ENCODE results near the gene KRT38. TPM values are rescaled to one million over a fixed set of nuclear protein-coding genes. Genes with fewer than 3 reads are reported as not detected.
"Not testable (repeated sequence)": the region's sequence is repeated elsewhere in the genome, so short reads cannot be mapped to it uniquely, and the experiment has no call there.

KRT38 gene
- total RNA-seq, 1 donor from 2014 or later: not detected

DNA sequence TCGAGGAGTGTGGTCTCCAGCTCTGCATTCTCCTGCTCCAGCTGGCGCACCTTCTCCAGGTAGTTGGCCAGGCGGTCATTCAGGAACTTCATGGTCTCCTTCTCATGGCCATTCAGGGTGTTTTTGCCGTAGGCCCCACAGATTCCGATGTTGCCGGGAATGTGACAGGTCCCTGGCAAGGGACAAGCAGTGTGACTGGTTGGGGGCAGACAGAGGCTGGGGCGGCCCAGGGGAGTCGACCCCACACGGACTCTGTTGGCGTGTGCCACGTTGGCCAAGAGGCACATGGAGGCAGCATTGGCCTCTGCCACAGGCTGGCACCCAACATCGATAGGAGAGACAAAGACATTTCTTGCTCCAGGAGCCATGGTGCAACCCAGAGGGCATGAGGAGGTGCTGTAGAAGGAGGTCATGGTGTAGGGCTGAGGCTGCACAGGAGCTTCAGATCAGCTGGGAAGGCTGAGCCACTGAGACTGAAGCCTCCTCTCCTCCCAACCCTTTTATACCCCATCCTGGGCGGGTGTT lies 16.6 kb downstream of the KRT38 start, which contains the start of gene KRT37:
KRT37 (minus strand) TSS at position 475 of the 525 bp plus-strand sequence; CDS start at position 413, 62 bp downstream.
- ATAC-seq (no peak), DNase-seq (ENCODE audit: low spot score) (no peak)

DNA sequence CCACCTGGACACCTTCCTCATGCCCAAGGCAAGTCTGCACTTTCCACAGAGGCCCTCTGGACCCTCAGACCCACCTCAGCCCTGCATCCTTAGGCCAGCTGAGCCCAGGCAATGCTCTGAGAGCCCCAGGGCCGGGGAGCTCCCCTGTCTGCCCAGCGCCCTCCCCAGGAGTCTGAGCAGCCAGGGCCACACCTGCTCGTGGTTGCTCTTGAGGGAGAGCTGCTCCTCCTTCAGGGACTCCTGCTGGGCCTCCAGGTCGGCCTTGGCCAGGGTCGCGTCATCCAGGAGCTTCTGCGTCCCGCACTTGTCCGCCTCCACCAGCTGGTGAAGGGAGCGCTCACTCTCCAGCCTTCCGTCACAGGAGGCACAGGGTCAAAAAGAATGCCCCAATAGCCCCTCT lies 18.2 kb downstream of the KRT38 start:
- not testable (repeated sequence) for ATAC-seq

GRCh38 chr17:41421617-41422016 lies 19.2 kb downstream of the KRT38 start:
- ATAC-seq: no peak
- no peak for DNase-seq (ENCODE audit: low spot score)

More for the DNA sequence above, 18.2 kb downstream of the KRT38 start:
- not testable (repeated sequence) for DNase-seq (ENCODE audit: low spot score)

- DNase-seq (ENCODE audit: low spot score) (no peak), ATAC-seq (no peak)
These were observed 19.7 kb downstream of the KRT38 start for GRCh38 chr17:41421116-41421515.

DNA sequence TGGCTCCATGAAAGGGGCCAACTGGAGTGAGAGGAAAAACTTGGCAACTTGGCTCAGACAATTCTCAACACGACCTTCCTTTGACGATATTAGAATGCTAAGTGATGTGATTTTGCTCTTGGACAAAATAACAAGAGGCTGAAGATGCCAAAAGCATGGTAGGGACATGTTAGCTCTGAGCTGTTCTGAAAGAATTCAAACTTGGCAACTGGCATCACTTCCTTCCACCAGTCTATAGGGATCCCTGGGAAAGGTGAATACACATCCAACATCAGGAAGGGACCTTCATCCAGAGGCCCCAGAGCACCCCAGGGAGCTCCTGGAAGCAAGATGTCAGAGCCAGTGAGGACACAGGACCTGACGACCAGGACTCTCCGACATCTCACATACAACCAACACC lies 20.6 kb downstream of the KRT38 start:
- no peak for ATAC-seq
- no peak for DNase-seq (ENCODE audit: low spot score)

GRCh38 chr17:41419716-41420115 lies 21.1 kb downstream of the KRT38 start:
- ATAC-seq (no peak), DNase-seq (ENCODE audit: low spot score) (no peak)

DNA sequence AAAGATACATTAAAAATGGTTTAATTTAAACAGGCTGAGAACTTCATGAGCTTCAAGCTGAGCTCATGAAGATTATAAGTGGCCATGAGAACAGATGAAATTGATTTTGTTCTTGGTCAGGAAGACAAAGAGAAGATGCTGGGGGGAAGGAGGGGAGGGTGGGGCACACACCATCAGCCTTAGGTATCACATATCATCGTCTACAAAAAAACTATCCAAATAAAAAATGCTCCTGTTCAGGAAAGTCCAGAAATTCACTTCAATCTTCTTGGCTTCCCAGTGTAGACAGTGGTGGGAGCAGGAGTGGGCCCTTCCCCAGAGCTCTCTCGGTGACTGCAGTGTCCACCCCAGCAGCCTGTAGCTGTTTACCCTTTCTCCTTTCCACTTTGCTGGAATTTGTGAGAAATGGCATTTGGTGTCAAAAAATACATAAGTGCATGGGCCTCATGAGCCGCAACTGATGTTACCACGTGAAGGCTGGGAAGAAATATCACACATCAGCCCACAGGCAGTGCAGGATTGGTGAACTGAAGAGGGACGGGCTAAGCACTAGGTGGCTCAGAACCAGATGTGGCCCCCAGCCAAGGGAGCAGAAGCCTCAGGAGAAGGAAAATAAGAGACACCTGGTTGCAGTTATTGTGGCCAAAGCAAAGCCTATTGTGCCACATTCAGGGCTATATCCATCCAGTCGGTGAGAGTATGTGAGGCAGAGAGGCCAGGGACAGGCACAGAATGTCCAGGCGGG lies 22.5 kb downstream of the KRT38 start:
- DNase-seq (ENCODE audit: low spot score): no peak
- no peak for ATAC-seq

DNA sequence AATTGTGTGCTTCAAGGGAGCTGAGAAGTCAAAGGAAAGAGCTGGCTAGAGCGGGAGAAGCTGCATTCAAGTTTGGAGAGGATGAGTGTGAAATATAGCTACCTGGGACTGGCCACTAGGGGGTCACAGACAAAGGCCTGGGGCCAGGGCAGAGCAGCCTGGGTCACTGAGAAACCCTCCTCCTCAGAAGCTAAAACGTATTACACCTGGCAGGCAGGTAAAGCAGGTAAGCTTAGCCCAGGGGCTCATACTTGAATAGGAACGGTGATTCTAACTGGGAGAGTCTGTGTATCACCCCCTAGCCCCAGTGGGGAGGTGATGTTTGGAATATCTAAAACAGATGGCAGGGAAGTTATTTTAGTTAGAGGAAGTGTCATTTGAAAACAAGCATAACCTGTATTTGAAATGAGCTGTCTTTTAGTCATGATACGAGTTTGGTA lies 23.2 kb downstream of the KRT38 start:
- no peak for ATAC-seq
- no peak for DNase-seq (ENCODE audit: low spot score)

- DNase-seq (ENCODE audit: low spot score) (no peak), ATAC-seq (no peak)
These were observed 23.7 kb downstream of the KRT38 start for GRCh38 chr17:41417127-41417526.

- ATAC-seq: no peak
These were observed 24.3 kb downstream of the KRT38 start for GRCh38 chr17:41416479-41416878.

GRCh38 chr17:41415833-41416335 lies 24.9 kb downstream of the KRT38 start:
- peak; percentile 89 for ATAC-seq
- peak; percentile 53 for DNase-seq (ENCODE audit: low spot score)

More at GRCh38 chr17:41416479-41416878, 24.3 kb downstream of the KRT38 start:
- no peak for DNase-seq (ENCODE audit: low spot score)

DNA sequence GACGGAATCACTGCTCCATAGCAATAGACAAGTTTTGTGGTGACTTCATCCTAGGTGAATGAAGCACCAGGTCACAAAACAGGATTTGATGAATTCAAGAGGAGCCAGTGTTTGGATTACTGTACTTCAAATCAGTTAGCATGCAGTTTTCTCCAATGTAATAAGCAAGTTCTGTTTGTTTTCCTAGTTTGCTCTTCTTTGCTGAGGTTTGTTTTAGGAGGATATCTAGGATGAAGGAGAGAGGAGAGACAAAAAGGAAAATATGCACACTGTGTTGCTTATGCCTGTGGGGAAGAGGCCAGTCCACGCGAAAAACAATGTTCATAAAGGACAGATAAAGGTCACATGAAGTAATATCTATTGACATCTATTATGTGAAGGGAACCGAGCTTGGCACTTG lies 25.4 kb downstream of the KRT38 start:
- ATAC-seq: peak; percentile 17
- DNase-seq (ENCODE audit: low spot score): no peak

- DNase-seq (ENCODE audit: low spot score) (no peak), ATAC-seq (no peak)
These were observed 26.8 kb downstream of the KRT38 start for GRCh38 chr17:41413982-41414381.

DNA sequence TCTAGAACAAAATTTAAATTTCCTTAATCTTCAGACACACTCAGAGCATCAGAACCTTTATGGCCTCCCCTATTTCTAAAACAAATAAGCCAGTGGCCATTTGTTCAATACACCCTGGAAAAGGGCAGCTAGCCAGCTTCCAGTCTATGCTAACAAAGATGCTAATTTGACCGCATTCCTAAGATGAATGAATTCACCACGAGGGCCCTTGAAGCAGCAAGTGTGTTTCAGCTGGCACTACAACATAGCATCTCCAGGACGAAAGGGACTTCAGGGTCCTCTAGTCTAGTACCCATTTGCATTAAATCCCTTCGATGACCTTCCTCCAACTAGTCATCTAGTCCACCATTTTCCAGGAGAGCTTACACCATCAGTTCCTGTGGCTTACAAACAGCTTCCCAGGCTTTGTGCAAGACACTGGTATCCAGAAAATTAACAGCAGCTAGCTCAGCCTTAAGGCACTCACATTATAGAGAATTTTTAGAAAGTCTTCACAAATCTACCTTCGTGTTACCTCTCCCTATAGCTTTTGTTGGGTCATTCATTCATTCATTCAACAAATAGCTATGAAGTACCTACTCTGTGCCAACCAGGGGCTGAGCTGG lies 27.3 kb downstream of the KRT38 start:
- no peak for DNase-seq (ENCODE audit: low spot score)
- no peak for ATAC-seq

GRCh38 chr17:41411072-41411840 lies 29.5 kb downstream of the KRT38 start:
- DNase-seq (ENCODE audit: low spot score) (no peak), ATAC-seq (no peak)

GRCh38 chr17:41407226-41407625 lies 33.6 kb downstream of the KRT38 start:
- no peak for ATAC-seq
- no peak for DNase-seq (ENCODE audit: low spot score)

DNA sequence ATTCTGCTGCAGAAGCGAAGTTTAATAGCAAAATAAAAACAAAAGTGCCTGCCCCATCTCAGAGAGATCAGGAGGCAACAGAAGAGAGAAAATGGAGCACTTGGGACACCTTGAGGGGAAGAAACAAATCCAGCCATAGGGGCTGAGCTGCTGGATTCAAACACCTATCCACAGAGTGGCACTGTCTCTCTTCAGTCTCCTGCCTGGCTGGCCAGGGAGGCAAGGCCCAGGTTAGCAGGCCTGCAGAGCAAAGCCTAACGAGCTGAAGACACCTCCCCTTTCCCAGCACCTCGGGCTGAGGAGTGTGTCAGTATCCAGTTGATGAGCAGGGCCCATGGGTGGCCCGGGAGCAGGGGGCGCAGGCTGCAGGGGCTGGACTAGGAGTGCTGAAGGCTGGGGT lies 34.6 kb downstream of the KRT38 start:
- ATAC-seq (no peak), DNase-seq (ENCODE audit: low spot score) (no peak)

DNA sequence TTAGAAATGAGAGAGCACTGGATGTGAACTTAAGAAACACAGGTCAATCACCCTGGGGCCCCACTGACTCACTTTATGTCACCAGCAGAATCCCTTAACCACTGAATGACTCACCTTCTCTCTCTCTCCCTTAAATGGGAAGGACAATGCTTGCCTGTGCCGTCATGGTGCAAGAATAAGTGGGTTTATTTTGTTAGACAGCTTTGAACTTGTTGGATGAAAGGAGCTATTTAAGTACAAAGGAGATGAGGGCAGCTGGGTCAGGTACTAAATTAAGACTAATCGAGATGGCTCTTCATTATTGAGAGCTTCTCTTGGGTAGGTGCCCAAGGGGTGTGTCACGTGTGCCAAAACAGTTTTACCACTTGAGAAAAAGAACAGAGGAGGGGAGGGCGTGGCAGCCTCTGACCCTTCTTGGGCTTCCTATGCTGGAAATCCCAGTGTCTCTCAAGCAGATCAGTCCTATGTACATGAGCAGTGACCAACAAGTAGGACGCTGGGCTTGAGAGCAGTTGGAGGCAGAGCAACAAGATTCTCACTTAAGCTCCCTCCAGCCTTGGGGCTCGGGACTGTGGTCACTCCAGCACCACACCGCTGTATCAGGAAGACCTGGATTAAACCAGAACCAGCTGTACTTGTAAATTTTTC lies 36.6 kb downstream of the KRT38 start:
- ATAC-seq: no peak

DNA sequence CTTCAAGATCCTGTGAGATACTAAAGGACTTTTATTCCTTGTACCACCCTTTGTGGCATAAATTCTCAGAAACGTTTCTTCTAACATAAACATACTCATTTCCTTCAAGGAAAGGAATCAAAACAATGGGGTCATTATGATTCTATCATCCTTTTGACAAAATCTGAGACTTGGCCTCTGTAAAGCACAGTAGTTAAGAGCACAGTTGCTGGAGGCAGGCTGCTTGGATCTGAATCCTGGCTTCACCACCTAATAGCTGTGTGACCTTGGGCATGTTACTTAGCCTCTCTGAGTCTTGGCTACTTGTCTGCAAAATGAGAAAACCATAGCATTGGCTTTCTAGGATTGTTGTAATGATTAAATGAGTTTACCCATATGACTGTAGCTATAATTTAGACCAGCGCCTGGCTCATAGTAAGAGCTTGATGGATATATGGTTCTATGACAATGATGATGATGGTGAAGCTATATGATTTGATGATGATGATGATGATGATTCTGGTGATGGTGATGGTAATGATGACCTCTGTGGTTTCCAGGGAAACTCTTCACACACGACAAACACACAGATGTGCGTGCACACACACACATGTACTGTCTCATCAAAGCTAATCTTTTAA lies 37.3 kb downstream of the KRT38 start:
- DNase-seq (ENCODE audit: low spot score) (no peak), ATAC-seq (no peak)

More for the DNA sequence above, 36.6 kb downstream of the KRT38 start:
- no peak for DNase-seq (ENCODE audit: low spot score)

DNA sequence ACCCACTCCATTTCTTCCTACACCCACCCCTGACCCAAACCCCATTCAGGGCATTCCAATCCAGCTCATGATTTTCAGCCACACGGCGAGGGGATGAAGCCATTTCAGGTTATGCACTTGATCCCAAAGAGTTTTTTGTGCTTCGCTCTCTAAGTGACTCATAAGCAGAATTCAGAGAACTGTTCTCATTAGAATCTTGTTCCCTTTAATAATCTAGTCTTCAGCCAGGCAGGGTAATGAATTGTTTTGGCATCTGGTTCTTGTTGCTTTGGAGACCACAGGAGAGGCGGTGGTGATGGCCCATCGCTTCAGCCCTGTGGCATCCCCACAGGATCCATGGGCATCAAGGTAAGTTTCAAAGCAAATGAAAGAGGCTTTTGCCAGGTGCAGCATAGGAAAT lies 38.6 kb downstream of the KRT38 start:
- DNase-seq (ENCODE audit: low spot score) (no peak), ATAC-seq (no peak)

Measured in left lobe of liver (tissue), 2 donors.